HCT116 (cell line): Measurements from ENCODE around the gene EMP2. TPM values are rescaled to one million over a fixed set of nuclear protein-coding genes. Genes with fewer than 3 reads are reported as not detected.

Experiments used
- ATAC-seq: fragments of 200-7000 bp; cut with Tn5 transposase; 2 replicates; pipeline ENCODE4 v1.9.1; 2020; ENCODE audit warnings: mild to moderate bottlenecking, moderate library complexity
- BruUV-seq: library from RNA; stranded (reverse); fragments of 400-500 nt; replicated peaks from 2 replicates; lab custom pipeline; 2021; lab: Mats Ljungman, UMichigan
- CTCF ChIA-PET: fragments of 300-600 bp; sonication (Branson Sonifier 250); formaldehyde crosslinking; loops from one replicate; lab custom pipeline; 2021; ENCODE audit warnings: antibody characterized with exemption; lab: Charles Lee
- POLR2A ChIA-PET: fragments of 300-600, 350-600 bp; sonication (Branson Sonifier 250); formaldehyde crosslinking; loops from one replicate; lab custom pipeline; 2021; ENCODE audit warnings: antibody characterized with exemption; lab: Charles Lee
- RAD21 ChIA-PET, 2 experiments: fragments of 300-600 bp; sonication (Branson Sonifier 250); formaldehyde crosslinking; loops; one replicate each; lab custom pipeline; 2023; ENCODE audit warnings: low total read pairs in 2 of 2; ENCODE audit not compliant: uncharacterized antibody in 2 of 2, unreplicated experiment in 2 of 2, low non-redundant PET in 1 of 2; lab: Charles Lee
- DNase-seq: peaks from one replicate; pipeline ENCODE4 v3.0.0-alpha.2; 2010; ENCODE audit warnings: low read depth, low spot score
- H2AFZ ChIP-seq: fragments of 200-600 bp; shearing (Covaris generic), sonication (generic); 2 replicates; pipeline ENCODE4 v1.6.1; 2017; ENCODE audit warnings: low read depth, mixed run types, mixed read lengths, antibody characterized with exemption, low read length; ENCODE audit not compliant: poor library complexity, severe bottlenecking
- H3K27ac ChIP-seq: 2 replicates; pipeline ENCODE4 v1.5.1; 2012; ENCODE audit warnings: low read depth, low read length
- H3K27me3 ChIP-seq: fragments of 200-600 bp; sonication (generic); 2 replicates; pipeline ENCODE4 v1.6.1; 2016; ENCODE audit warnings: mixed run types, low read length, mixed read lengths; ENCODE audit not compliant: insufficient read depth
- H3K36me3 ChIP-seq, 2 experiments: fragments of 200-500 bp in 1 of 2; fragments of 200-600 bp in 1 of 2; sonication (Bioruptor generic) in 1 of 2; sonication (generic) in 1 of 2; 2 replicates each; pipeline versions ENCODE4 v1.5.1 to v1.6.1; 2014 to 2016; ENCODE audit warnings: low read length in 2 of 2, inconsistent platforms in 1 of 2, mixed read lengths in 1 of 2, mixed run types in 1 of 2; ENCODE audit not compliant: insufficient read depth in 2 of 2, control insufficient read depth in 1 of 2
- H3K4me1 ChIP-seq, 2 experiments: fragments of 200-600 bp in 1 of 2; sonication (generic) in 1 of 2; 2 replicates each; pipeline versions ENCODE4 v1.5.1 to v1.6.1; 2012 to 2017; ENCODE audit warnings: low read length in 2 of 2, inconsistent platforms in 1 of 2, mild to moderate bottlenecking in 1 of 2, mixed read lengths in 1 of 2, mixed run types in 1 of 2, moderate library complexity in 1 of 2; ENCODE audit not compliant: insufficient read depth in 2 of 2, control insufficient read depth in 1 of 2
- H3K4me2 ChIP-seq: fragments of 200-600 bp; sonication (generic); 2 replicates; pipeline ENCODE4 v1.6.1; 2017; ENCODE audit warnings: mixed run types, low read length, mixed read lengths
- H3K4me3 ChIP-seq, 2 experiments: fragments of 200-600 bp in 1 of 2; sonication (generic) in 1 of 2; replicated peaks in 1 of 2; 2 replicates each; pipeline ENCODE4 v1.5.1; 2011 to 2016; ENCODE audit warnings: low read length in 2 of 2, control low read depth in 1 of 2, low read depth in 1 of 2, mild to moderate bottlenecking in 1 of 2, mixed read lengths in 1 of 2, mixed run types in 1 of 2
- H3K79me2 ChIP-seq: fragments of 200-600 bp; sonication (generic); 2 replicates; pipeline ENCODE4 v1.6.1; 2017; ENCODE audit warnings: mild to moderate bottlenecking, mixed run types, low read length, moderate library complexity, mixed read lengths; ENCODE audit not compliant: insufficient read depth
- H3K9ac ChIP-seq: fragments of 200-600 bp; sonication (generic); 2 replicates; pipeline ENCODE4 v1.6.1; 2016; ENCODE audit warnings: low read length, mixed read lengths
- H3K9me2 ChIP-seq: fragments of 200-600 bp; sonication (generic), shearing (Covaris generic); 2 replicates; pipeline ENCODE4 v1.6.1; 2017; ENCODE audit warnings: mixed run types, mild to moderate bottlenecking, moderate library complexity; ENCODE audit not compliant: insufficient read depth
- H3K9me3 ChIP-seq, 2 experiments: fragments of 200-500 bp in 1 of 2; fragments of 200-600 bp in 1 of 2; sonication (Bioruptor generic) in 1 of 2; sonication (generic) in 1 of 2; 2 replicates each; pipeline ENCODE4 v1.6.1; 2014 to 2017; ENCODE audit warnings: low read length in 2 of 2, mixed read lengths in 2 of 2, inconsistent platforms in 1 of 2, low read depth in 1 of 2, mild to moderate bottlenecking in 1 of 2, mixed run types in 1 of 2, moderate library complexity in 1 of 2; ENCODE audit not compliant: control insufficient read depth in 1 of 2, insufficient read depth in 1 of 2
- H4K20me1 ChIP-seq: fragments of 200-600 bp; sonication (generic), shearing (Covaris generic); 2 replicates; pipeline ENCODE4 v1.6.1; 2017; ENCODE audit warnings: mixed run types, mild to moderate bottlenecking, moderate library complexity; ENCODE audit not compliant: insufficient read depth
- ATF3 ChIP-seq: IDR thresholded peaks from 2 replicates; pipeline ENCODE4 v1.6.1; 2012
- CEBPB ChIP-seq: IDR thresholded peaks from 2 replicates; pipeline ENCODE4 v1.6.1; 2012; ENCODE audit warnings: low read depth
- CTCF ChIP-seq, 3 experiments: fragments of 200-600 bp in 1 of 3; sonication (generic) in 1 of 3; IDR thresholded peaks in 2 of 3; conservative IDR thresholded peaks in 1 of 3; 2 replicates each; pipeline ENCODE4 v1.5.1; 2012 to 2017; ENCODE audit warnings: low read depth in 2 of 3, low read length in 2 of 3, antibody characterized with exemption in 1 of 3, borderline replicate concordance in 1 of 3, control low read depth in 1 of 3, mild to moderate bottlenecking in 1 of 3, mixed read lengths in 1 of 3, mixed run types in 1 of 3, moderate library complexity in 1 of 3; ENCODE audit not compliant: insufficient read depth in 1 of 3
- EZH2phosphoT487 ChIP-seq: fragments of 200-600 bp; IDR thresholded peaks from 2 replicates; pipeline ENCODE4 v1.6.1; 2018; ENCODE audit warnings: antibody characterized with exemption, borderline replicate concordance
- FOSL1 ChIP-seq: IDR thresholded peaks from 2 replicates; pipeline ENCODE4 v1.6.1; 2012; ENCODE audit warnings: low read depth
- JUND ChIP-seq: IDR thresholded peaks from 2 replicates; pipeline ENCODE4 v1.6.1; 2012
- POLR2A ChIP-seq: IDR thresholded peaks from 2 replicates; pipeline ENCODE4 v1.7.0; 2011; ENCODE audit warnings: borderline replicate concordance; ENCODE audit not compliant: insufficient read depth, insufficient read length; ENCODE audit errors: extremely low read depth
- POLR2AphosphoS5 ChIP-seq: IDR thresholded peaks from 2 replicates; pipeline ENCODE4 v1.6.1; 2011; ENCODE audit warnings: mild to moderate bottlenecking, low read depth, low read length, moderate library complexity
- TCF7L2 ChIP-seq: IDR thresholded peaks from 2 replicates; pipeline ENCODE4 v1.7.0; 2011; ENCODE audit warnings: borderline replicate concordance, inconsistent platforms; ENCODE audit not compliant: insufficient read depth, insufficient read length; ENCODE audit errors: extremely low read depth
- YY1 ChIP-seq: IDR thresholded peaks from 2 replicates; pipeline ENCODE4 v1.6.1; 2011; ENCODE audit warnings: low read length, low read depth, moderate library complexity, mild to moderate bottlenecking; ENCODE audit not compliant: insufficient replicate concordance; ENCODE audit errors: extremely low read depth
- ZBTB33 ChIP-seq: IDR thresholded peaks from 2 replicates; pipeline ENCODE4 v1.6.1; 2011; ENCODE audit warnings: mild to moderate bottlenecking, low read length, moderate library complexity; ENCODE audit not compliant: insufficient replicate concordance; ENCODE audit errors: extremely low read depth
- ZFX ChIP-seq: fragments of 450-650 bp; IDR thresholded peaks from 2 replicates; pipeline ENCODE4 v1.6.1; 2017
- ZNF274 ChIP-seq: fragments of 200-500 bp; sonication (Bioruptor generic); IDR thresholded peaks from 2 replicates; pipeline ENCODE4 v1.6.1; 2014; ENCODE audit warnings: mild to moderate bottlenecking, low read depth, low read length, inconsistent platforms
- intact Hi-C: fragments of 100-400 bp; cut with micrococcal nuclease; formaldehyde crosslinking; loops from 2 replicates; pipeline ENCODE4 v1.10.0; 2022
- total RNA-seq: library from RNA; stranded (reverse); gene quantifications from one replicate; pipeline ENCODE4 v1.2.1, GENCODE V29; 2021; ENCODE audit not compliant: unreplicated experiment

EMP2 gene
- total RNA-seq, 1 experiment from 2014 or later, result 32.6 TPM

GRCh38 chr16:10612649-10613179 lies 32.3 kb upstream of the EMP2 start:
- CTCF ChIA-PET, result no interaction called here
- no peaks in the 10 kb centered on the region for H4K20me1 ChIP-seq
- POLR2A ChIA-PET, result no interaction called here
- no peak overlapping the region for H3K4me3 ChIP-seq
- intact Hi-C loops, result no loop called here
- no peak overlapping the region for H3K9ac ChIP-seq
- no peaks in the 10 kb centered on the region for H3K27me3 ChIP-seq
- peaks cover 11 to 14% of the 10 kb centered on the region in 2 experiments for H3K4me1 ChIP-seq
- H3K27ac ChIP-seq, result no peak overlapping the region
- H3K4me2 ChIP-seq, result no peak overlapping the region
- DNase-seq (no peak), ATAC-seq (no peak)
- no peak overlapping the region for H2AFZ ChIP-seq
- no peaks in the 10 kb centered on the region for H3K9me2 ChIP-seq
- TF ChIP-seq TCF7L2, result no peak
- TF ChIP-seq EZH2phosphoT487, result no peak
- no peak for TF ChIP-seq CEBPB
- TF ChIP-seq YY1, result no peak
- no TSS peak for BruUV-seq
- H3K79me2 ChIP-seq, result no peaks in the 10 kb centered on the region
- H3K36me3 ChIP-seq, result no peaks in the 10 kb centered on the region
- RAD21 ChIA-PET, result no interaction called here
- no peaks in the 10 kb centered on the region for H3K9me3 ChIP-seq

- Histone ChIP-seq H3K9me3 (no peaks in the 10 kb centered on the region), H2AFZ (no peak overlapping the region), H3K4me2 (no peak overlapping the region), H4K20me1 (no peaks in the 10 kb centered on the region), H3K4me3 (no peak overlapping the region), H3K9me2 (no peaks in the 10 kb centered on the region), H3K79me2 (no peaks in the 10 kb centered on the region), H3K36me3 (no peaks in the 10 kb centered on the region), H3K4me1 (peaks cover 3 to 5% of the 10 kb centered on the region in 2 experiments; a peak in 3 of 4 replicates), H3K9ac (no peak overlapping the region), H3K27me3 (no peaks in the 10 kb centered on the region), H3K27ac (no peak overlapping the region)
- TF ChIP-seq ZFX (no peak), ZBTB33 (no peak), ZNF274 (no peak), FOSL1 (no peak), CTCF (IDR thresholded peaks at IDR 0.05 in 2 of 3, conservative IDR thresholded peaks at IDR 0.05 in 1 of 3; ENCODE audit: borderline replicate concordance in 1 of 3, insufficient read depth in 1 of 3, low read depth in 2 of 3, low read length in 2 of 3) (no peak), POLR2A (no peak), JUND (no peak), ATF3 (no peak), POLR2AphosphoS5 (no peak)
- intact Hi-C loops, result no loop called here
- no TSS peak for BruUV-seq
- ATAC-seq (no peak), DNase-seq (no peak)
- CTCF ChIA-PET, result no interaction called here
- RAD21 ChIA-PET, result no interaction called here
- POLR2A ChIA-PET, result no interaction called here
Measured at GRCh38 chr16:10611825-10612342, 31.5 kb upstream of the EMP2 start.
